ENCODE measurements around the gene CELF1.
A peak's percentile ranks its signal among the peaks of the same experiment; 100 is the strongest.

CELF1 gene

GRCh38 chr11:47511917-47512316 is 41.0 kb downstream of the CELF1 start:
- DNase-seq = no peak

GRCh38 chr11:47510209-47510608 is 42.7 kb downstream of the CELF1 start:
- no peak for DNase-seq

GRCh38 chr11:47509077-47509536 is 43.8 kb downstream of the CELF1 start:
- DNase-seq = no peak

DNA sequence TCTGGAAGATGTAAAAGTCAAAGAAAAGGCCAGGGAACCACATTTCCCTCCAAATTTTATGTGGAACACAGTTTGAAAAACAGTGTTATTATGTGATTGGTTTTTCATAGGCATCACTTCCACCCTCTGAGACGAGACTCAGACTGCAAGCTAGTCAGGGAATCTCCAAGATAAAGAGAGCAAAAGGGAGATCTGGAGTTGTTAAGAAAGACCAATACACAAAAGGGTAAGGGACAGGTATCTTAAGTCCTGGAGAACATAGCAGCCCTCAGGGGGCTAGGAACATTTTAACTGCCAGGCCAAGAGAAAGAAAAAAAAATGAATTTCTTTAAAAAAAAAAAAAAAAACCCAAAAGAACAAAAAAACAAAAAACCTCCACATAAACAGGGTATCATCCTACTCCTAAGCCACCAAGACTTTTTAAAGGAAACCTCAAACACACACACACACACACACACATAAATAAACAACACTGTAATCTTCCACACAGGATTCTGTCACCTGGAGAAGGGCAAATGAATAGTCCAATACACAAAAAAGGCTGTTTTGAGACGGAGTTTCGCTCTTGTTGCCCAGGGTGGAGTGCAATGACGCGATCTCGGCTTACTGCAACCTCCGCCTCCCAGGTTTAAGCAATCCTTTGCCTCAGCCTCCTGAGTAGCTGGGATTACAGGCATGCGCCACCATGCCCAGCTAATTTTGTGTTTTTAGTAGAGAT is 44.5 kb downstream of the CELF1 start:
- no peak for DNase-seq

GRCh38 chr11:47507563-47508239 is 45.2 kb downstream of the CELF1 start:
- no peak for DNase-seq

DNA sequence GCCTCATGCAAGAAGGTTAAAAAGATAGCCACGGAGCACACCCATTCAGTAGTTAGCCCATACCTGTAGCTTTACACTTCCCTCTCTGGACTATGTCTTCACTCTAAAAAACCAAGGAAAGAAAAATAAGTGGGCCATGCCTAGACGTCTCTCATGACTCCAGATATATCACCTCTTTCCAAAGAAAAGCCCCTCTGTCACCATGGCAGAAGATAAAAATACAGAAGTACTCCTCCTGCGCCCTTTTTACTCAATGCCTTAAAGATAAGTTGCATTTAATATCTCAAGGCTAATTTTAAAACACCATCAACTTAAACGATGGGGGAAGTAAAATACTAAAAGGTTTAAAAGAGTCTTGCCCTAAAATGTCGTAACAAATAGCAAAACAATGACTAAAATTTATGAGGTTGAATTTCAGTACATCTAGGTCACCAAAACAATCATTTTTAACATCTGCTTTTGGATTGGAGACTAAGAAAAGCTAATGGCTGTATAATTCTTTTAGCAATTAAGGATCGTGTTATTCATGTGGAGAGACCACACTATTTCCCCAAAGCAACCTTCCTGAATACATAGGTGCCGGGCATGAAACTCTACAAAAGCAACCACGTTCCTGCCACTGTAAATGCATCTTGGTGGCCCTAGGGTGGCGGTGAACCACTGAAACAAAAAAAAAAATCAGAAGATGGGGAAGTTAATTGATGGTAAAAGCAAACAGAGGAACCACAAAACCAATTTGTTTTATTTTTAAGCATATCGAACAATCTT is 46.0 kb downstream of the CELF1 start:
- no peak for DNase-seq

GRCh38 chr11:47506373-47506772 is 46.6 kb downstream of the CELF1 start:
- DNase-seq = no peak

- no peak for DNase-seq
Observed at GRCh38 chr11:47504910-47505309, 48.0 kb downstream of the CELF1 start.

- no peak for DNase-seq
Observed at GRCh38 chr11:47503227-47503626, 49.7 kb downstream of the CELF1 start.

DNA sequence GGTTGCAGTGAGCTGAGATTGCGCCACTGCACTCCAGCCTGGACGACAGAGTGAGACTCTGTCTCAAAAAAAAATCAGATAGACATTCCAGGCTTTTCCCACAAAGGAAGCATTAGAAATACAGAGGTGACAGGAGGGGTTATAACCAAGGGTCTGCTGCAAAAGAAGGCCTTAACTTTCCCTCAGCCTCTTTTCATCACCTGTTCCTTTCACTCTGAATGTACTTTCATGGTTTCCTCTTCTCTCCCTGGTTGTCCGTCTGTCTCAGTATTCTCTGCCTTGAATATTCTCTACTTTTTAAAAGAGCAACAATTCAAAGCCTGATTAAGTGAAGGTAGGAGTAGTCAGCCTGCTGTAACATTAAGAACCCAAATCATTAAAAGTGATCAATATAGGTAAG is 50.2 kb downstream of the CELF1 start:
- no peak for DNase-seq

DNA sequence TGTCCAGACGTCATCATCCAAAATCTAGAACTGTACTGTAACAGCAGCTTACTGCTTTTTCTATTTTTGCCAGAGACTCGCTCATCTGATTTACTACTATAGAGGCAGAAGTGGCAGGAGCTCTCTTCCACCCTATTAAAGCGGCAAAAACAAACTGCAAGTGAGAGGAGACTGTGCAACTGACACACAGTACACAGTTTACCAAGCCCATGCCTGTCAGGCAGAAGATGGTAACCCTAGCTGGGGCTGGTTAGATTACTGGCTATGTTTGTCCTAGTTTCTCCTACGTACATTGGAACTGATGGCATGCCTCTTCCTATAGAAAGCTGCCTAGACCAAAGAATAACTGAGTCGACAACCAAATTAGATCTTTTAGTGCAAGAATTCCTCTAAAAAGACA is 51.8 kb downstream of the CELF1 start:
- no peak for DNase-seq

DNA sequence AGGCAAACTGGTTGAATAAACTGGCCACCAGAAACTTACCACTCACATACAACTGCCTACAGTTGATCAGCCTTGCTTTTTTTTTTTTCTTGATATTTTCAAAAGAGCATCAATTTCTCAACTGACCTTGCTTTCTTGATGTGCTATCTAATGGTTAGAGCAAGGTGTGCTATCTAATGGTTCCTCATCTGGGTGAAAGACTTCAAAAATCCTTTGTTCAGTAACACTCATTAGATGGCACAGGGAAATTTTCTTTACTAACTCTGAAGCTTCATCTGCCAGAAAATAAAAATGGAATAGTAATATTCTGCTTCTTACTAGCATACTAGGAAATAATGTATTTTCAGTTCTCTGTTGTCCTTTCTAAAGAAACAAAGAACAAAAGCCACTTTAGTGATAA is 52.8 kb downstream of the CELF1 start:
- DNase-seq = no peak

DNA sequence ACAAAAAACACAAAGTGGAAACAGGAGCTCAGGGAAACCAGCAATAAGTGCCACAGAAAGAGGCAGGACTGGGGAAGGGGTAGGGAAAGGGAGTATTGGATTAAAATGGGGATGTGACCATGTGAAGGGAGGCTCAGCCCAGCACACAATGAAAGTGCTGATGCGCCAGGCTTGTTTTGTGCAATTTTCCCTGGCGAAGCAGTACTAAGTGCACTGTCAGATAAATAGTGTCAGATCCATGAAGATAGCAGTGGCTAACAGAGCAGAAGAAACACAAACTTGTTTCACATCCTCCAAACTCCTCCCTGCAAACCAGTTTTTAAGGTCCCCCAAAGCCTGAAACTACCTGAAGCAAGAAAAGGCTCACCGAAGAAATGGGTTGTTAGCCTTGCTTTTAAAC is 53.3 kb downstream of the CELF1 start:
- peak in 2 of 56 donors; percentile 15 to 25 for DNase-seq

- no peak for DNase-seq
Observed at GRCh38 chr11:47499161-47499560, 53.8 kb downstream of the CELF1 start.

- no peak for DNase-seq
Observed at GRCh38 chr11:47498584-47499152, 54.3 kb downstream of the CELF1 start.

DNA sequence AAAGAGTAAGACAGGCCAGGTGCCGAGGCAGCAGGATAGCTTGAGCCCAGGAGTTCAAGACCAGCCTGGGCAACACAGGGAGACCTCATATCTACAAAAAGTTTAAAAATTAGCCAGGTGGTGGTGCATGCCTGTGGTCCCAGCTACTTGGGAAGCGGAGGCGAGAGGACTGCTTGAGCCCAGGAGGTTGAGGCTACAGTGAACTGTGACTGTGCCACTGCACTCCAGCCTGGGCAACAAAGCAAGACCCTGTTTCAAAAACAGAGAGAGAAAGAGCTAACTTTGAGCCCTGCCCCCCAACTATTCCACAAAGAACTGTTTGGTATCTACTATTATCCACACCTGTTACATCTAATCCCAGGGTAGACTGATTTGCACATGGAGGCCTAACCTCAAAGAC is 54.8 kb downstream of the CELF1 start:
- no peak for DNase-seq

GRCh38 chr11:47496808-47497207 is 56.1 kb downstream of the CELF1 start:
- DNase-seq = no peak

DNA sequence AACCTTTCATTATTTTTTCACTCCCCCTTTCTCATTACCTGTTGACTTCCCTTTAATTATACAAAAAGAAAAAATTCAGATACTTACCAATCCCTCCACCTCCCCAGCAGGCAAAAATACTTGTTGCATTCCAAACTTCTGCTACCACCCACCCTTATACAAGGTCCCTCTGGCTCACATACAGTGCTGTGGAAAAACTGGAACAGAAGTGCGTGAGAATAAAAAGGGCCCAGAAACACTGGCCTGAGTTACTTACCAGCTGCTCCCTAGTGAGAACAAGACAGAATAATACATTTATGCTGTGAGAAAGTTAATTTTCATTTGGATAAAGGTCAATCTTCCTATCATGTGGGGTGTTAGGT is 57.1 kb downstream of the CELF1 start:
- DNase-seq = no peak

DNA sequence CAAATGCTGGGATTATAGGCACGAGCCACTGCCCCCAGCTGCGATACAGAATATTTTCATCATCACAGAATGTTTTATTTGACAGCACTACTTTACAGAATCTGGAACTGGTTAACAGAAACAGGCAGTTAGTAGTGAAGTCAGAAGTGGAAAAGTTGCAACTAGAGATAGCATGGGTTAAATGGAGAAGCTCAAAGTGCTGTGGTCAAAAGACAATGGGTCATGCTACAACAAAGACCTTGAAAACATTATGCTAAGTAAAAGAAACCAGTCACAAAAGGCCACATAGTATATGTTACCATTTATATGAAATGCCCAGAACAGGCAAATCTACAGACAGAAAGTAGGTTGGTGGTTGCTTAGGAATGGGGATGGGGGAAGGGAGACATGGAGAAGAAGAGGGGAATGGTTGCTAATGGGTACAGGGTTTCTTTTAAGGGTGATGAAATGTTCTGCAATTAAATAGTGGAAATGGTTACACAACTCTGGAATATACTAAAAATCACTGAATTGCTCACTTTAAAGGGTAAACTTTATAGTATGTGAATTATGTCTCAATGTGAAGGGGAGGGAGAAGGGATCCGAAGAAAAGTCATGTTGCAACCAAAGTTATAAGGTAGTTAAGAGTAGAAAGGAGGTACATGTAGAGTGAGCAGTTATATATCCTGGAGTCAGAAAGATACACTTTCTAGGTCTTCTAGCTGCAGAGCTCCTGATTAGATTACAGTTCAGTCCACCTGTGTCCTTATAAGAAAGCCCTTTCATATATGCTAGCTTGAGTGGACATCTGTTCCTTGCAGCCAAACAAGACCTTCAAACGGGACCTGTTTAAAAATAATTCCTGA is 57.7 kb downstream of the CELF1 start:
- DNase-seq = no peak

GRCh38 chr11:47489395-47489755 is 63.6 kb downstream of the CELF1 start:
- no peak for DNase-seq

DNA sequence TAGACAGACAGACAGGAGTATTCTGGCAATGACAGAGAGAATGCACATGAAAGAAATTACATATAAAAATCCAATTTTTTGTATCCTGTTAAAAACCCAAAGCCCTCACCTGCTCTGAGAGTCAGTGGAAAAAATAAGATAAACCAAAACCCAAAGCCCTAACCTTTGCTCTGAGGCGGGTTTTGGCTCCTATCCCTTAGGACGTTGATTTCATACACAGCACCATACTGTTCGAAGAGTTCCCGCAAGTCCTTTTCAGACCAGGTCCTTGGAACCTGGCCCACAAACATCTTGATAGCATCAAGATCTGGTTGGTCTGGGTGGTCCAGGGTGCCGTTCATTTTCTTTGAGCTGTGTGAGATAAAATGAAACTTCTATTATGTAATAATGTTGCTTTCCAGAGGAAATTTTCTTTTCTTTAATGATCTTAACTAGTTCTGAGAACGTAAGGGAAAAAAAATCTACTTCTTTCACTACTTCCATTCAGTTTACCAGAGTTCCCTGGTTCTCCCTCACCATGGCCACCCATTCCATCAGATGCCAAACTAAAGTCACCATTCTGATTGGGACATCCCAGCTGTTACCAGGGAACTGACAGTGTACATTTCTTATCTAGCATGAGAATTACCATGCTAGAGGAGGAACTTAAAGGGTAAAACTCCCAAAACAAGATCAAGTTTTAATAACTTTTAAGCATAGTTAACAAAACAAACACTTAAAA is 64.1 kb downstream of the CELF1 start:
- no peak for DNase-seq
